Kidney (tissue), 14 donors: ENCODE results near the gene TRIM44. TPM values are rescaled to one million over a fixed set of nuclear protein-coding genes. Genes with fewer than 3 reads are reported as not detected.
A peak's percentile ranks its signal among the peaks of the same experiment; 100 is the strongest.

Experiments
- DNase-seq, 5 donors: peaks; one replicate each; pipeline ENCODE4 v3.0.0-alpha.2; 2013 to 2020
- FAIRE-seq: peaks from 2 replicates; lab custom pipeline; 2012; peaks lifted over from hg19 to GRCh38; lab: Jason Lieb, UNC
- H3K27ac ChIP-seq, 2 donors: one replicate each; pipeline ENCODE4 v1.7.0; 2013; ENCODE audit warnings: low read depth in 2 of 2, low read length in 2 of 2, inconsistent platforms in 1 of 2
- H3K27me3 ChIP-seq: one replicate; pipeline ENCODE4 v1.7.1; 2013; ENCODE audit warnings: low read length, inconsistent platforms; ENCODE audit not compliant: control insufficient read depth, insufficient read depth
- H3K36me3 ChIP-seq, 3 donors: one replicate each; pipeline versions ENCODE4 v1.7.0 to v1.7.1; 2013; ENCODE audit warnings: low read length in 3 of 3, control low read depth in 1 of 3, inconsistent platforms in 1 of 3; ENCODE audit not compliant: insufficient read depth in 3 of 3, control insufficient read depth in 2 of 3
- H3K4me1 ChIP-seq, 3 donors: one replicate each; pipeline versions ENCODE4 v1.7.0 to v1.7.1; 2013; ENCODE audit warnings: low read length in 3 of 3, inconsistent platforms in 1 of 3, low read depth in 1 of 3; ENCODE audit not compliant: control insufficient read depth in 2 of 3, insufficient read depth in 2 of 3
- H3K4me3 ChIP-seq, 3 donors: one replicate each; pipeline versions ENCODE4 v1.7.0 to v1.8.1; 2013; ENCODE audit warnings: low read length in 3 of 3, control low read depth in 1 of 3, inconsistent platforms in 1 of 3
- H3K9ac ChIP-seq, 3 donors: one replicate each; pipeline versions ENCODE4 v1.7.0 to v1.7.1; 2013; ENCODE audit warnings: low read length in 3 of 3, control low read depth in 1 of 3, inconsistent platforms in 1 of 3
- H3K9me3 ChIP-seq, 3 donors: one replicate each; pipeline versions ENCODE4 v1.7.0 to v1.7.1; 2013; ENCODE audit warnings: low read length in 3 of 3, control low read depth in 1 of 3, inconsistent platforms in 1 of 3; ENCODE audit not compliant: control insufficient read depth in 2 of 3, insufficient read depth in 1 of 3
- CTCF ChIP-seq: IDR thresholded peaks from 3 replicates; pipeline ENCODE4 v1.5.1; 2012; ENCODE audit warnings: mild to moderate bottlenecking, moderate library complexity, borderline replicate concordance; ENCODE audit not compliant: insufficient read depth; ENCODE audit errors: extremely low read depth
- intact Hi-C: fragments of 100-400 bp; cut with DNase I; formaldehyde crosslinking; loops from one replicate; pipeline ENCODE4 v1.11.1; 2022
- polyA plus RNA-seq: library from polyadenylated mRNA; stranded (reverse); fragments of 350-450 nt; fragmentation: Illumina TruSeq; extraction: RNeasy Lipid Tissue Mini Kit (QIAGEN cat#74804); gene quantifications from one replicate; pipeline ENCODE4 v1.2.3, GENCODE V29; 2014; ENCODE audit warnings: low read depth, low replicate concordance; ENCODE audit not compliant: insufficient read depth
- total RNA-seq: library from RNA; stranded (reverse); fragmentation: NEBNext Ultra II Directional; extraction: Animal tissue kit (Norgen Biotek cat#: 25700); gene quantifications from one replicate; pipeline ENCODE4 v1.2.1, GENCODE V29; 2021
- donor health status: control.
- donor health status: control.
- donor health status: control.
- donor health status: control.
- donor health status: control.
- donor health status: DM: yes; HTN: yes; CAD: no.
- donor health status: Normal renal cell carcinoma (clear cell type).

The TRIM44 gene
- total and polyA plus RNA-seq, 2 donors from 2014 or later: 14.5 to 88.9 TPM

- FAIRE-seq (no peak), DNase-seq (no peak)
- no peak overlapping the region for H3K9ac ChIP-seq
- intact Hi-C loops: no loop called here
- no peak for TF ChIP-seq CTCF
- peaks cover 3 to 10% (median 9%) of the 10 kb centered on the region in 3 donors for H3K4me1 ChIP-seq
- no peaks in the 10 kb centered on the region for H3K36me3 ChIP-seq
- no peaks in the 10 kb centered on the region for H3K9me3 ChIP-seq
- H3K27ac ChIP-seq: no peak overlapping the region
- H3K27me3 ChIP-seq: no peaks in the 10 kb centered on the region
- H3K4me3 ChIP-seq: no peak overlapping the region
Measured at GRCh38 chr11:35786188-35786587, 123.6 kb downstream of the TRIM44 start.

- FAIRE-seq (no peak), DNase-seq (peak in 4 of 5 donors; percentile 47 to 57 (median 54))
- Histone ChIP-seq H3K36me3 (no peaks in the 10 kb centered on the region), H3K9me3 (no peaks in the 10 kb centered on the region), H3K4me1 (peaks cover 3 to 10% (median 9%) of the 10 kb centered on the region in 3 donors), H3K4me3 (no peak overlapping the region), H3K27ac (no peak overlapping the region), H3K27me3 (no peaks in the 10 kb centered on the region), H3K9ac (no peak overlapping the region)
- TF ChIP-seq CTCF: no peak
- intact Hi-C loops: no loop called here
Measured at GRCh38 chr11:35787013-35787504, 124.5 kb downstream of the TRIM44 start.

GRCh38 chr11:35787626-35788025 is 125.1 kb downstream of the TRIM44 start:
- FAIRE-seq (no peak), DNase-seq (peak in 2 of 5 donors; percentile 44 to 48)
- peaks cover 3 to 12% (median 11%) of the 10 kb centered on the region in 3 donors for H3K4me1 ChIP-seq
- no peak for TF ChIP-seq CTCF
- no peak overlapping the region for H3K4me3 ChIP-seq
- no peak overlapping the region for H3K27ac ChIP-seq
- intact Hi-C loops: no loop called here
- no peaks in the 10 kb centered on the region for H3K27me3 ChIP-seq
- H3K9me3 ChIP-seq: no peaks in the 10 kb centered on the region
- no peaks in the 10 kb centered on the region for H3K36me3 ChIP-seq
- no peak overlapping the region for H3K9ac ChIP-seq
